ENCODE measurements around the gene ATP5ME. TPM values are rescaled to one million over a fixed set of nuclear protein-coding genes. Genes with fewer than 3 reads are reported as not detected.
"Not testable (repeated sequence)": the region's sequence is repeated elsewhere in the genome, so short reads cannot be mapped to it uniquely, and the experiment has no call there.

The ATP5ME gene, protein sequence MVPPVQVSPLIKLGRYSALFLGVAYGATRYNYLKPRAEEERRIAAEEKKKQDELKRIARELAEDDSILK
- total RNA-seq = 41.5 and 81.3 TPM in 2 replicates

DNA sequence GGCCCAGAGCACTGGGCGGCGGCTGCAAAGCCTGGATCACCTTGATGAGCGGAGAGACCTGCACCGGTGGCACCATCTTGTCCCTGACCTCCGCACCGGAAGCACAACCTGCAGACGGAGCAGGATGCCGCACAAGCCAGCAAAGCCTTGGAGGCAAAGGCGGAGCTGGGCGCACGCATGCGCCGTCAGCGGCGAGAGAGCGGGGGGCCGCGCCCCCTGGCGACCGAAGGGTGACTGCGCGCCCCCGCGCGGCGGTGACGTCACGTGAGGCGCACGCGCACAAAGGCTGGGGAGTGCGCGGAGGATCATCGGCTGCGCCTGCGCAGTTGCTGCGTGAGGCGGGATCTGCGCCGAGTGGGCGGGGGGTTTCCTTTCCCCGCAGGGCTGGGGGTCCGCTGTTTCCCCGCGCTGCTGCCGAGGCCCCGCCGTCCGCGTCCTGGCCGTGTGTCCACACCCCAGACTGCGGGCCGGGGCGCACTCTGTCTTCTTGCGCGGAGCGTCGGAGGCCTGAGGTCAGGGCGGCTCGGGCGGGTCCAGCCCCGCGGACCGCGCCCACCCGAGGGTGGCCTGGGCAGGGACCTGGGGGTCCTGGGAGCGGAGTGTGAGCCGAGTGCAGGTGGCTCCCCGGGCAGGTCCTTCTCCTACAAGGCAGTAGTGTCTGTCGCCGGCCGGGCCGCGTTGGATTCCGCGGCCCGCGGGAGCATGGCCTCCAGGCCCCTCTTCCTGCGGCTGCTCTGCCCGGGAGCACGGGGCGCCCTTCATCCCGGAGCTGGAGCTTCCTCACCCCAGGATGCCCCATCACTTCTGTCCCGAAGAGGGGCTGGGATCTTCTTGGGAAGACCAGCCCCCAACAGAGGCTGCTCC lies at the start of gene ATP5ME, which contains the start of gene MYL5:
TSS of gene ATP5ME (minus strand) at position 105 of the 864 bp plus-strand sequence. CDS start at position 76, 29 bp downstream.
TSS of gene MYL5 (plus strand) at position 371 of the 864 bp plus-strand sequence. CDS start 3,485 bp downstream, outside the sequence.
- DNase-seq (ENCODE audit: low read depth) = peak; percentile 92

DNA sequence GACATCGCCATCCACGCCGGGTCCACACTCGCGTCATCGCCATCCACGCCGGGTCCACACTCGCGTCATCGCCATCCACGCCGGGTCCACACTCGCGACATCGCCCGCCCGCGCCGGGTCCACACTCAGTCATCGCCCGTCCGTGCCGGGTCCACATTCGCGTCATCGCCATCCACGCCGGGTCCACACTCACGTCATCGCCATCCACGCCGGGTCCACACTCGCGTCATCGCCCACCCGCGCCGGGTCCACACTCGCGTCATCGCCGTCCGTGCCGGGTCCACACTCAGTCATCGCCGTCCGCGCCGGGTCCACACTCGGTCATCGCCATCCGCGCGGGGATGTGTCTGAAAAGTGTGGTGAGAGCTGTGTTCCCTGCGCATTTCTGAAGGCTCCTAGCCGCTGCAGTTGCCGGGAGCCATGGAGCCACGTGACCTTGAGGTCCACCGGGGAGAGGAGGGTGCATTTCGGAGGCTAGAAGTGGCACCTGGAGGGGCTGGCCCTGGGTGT lies 48.8 kb upstream of the ATP5ME start:
- no peak for DNase-seq (ENCODE audit: low read depth)

DNA sequence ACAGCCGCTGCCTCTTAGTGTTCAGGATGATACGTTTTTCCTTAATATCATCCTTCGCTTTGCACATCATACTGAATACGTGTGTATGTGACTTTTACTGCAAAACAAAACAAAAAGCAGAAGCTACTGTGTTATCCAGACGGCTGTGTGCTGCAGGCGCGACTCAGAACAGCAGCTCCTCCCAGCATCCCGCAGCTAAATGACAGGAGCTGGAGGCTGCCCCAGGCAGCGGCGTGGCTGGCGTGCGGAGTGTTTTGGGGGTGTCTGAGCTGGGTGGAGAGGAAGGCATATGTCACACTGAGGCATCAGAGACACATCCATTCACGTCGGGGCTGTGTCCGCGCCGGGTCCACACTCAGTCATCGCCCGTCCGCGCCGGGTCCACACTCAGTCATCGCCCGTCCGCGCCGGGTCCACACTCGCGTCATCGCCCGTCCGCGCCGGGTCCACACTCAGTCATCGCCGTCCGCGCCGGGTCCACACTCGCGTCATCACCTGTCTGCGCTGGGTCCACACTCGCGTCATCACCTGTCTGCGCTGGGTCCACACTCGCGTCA lies 48.2 kb upstream of the ATP5ME start:
- no peak for DNase-seq (ENCODE audit: low read depth)

DNA sequence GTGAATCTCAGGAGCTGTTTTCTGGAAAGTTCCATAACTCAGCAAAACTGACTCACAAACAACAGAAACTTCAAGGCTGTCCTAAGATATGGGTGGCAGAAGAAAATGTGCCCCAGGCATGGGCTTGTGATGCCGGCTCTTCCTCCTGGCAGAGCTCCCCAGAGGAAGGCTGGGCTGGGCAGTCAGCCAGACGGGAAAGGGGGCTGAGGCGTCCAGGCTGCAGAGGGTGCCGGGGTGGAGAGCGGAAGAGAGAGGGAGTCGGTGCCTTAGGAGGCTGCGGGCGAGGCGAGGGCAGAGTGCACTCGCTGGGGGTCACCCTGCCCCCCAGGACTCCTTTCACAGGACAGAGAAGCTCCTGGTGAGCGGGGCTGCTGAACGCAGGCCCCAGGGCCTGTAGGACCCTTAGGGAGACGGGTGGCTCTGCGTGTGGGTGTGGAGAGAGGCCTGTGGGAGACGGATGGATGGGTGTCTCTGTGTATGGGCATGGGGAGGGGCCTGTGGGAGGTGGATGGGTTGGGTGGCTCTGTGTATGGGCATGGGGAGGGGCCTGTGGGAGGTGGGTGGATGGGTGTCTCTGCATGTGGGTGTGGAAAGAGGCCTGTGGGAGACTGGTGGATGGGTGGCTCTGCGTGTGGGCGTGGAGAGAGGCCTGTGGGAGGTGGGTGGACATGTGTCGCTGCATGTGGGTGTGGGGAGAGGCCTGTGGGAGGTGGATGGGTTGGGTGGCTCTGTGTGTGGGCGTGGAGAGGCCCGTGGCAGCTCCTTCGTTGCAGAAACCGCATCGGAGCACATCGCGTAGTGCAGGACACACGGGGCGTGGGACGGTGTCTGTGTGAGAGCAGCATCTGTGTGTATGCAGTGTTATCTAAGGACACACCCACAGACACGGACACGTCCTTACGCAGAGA lies 47.4 kb upstream of the ATP5ME start:
- DNase-seq (ENCODE audit: low read depth) = peak; percentile 60

DNA sequence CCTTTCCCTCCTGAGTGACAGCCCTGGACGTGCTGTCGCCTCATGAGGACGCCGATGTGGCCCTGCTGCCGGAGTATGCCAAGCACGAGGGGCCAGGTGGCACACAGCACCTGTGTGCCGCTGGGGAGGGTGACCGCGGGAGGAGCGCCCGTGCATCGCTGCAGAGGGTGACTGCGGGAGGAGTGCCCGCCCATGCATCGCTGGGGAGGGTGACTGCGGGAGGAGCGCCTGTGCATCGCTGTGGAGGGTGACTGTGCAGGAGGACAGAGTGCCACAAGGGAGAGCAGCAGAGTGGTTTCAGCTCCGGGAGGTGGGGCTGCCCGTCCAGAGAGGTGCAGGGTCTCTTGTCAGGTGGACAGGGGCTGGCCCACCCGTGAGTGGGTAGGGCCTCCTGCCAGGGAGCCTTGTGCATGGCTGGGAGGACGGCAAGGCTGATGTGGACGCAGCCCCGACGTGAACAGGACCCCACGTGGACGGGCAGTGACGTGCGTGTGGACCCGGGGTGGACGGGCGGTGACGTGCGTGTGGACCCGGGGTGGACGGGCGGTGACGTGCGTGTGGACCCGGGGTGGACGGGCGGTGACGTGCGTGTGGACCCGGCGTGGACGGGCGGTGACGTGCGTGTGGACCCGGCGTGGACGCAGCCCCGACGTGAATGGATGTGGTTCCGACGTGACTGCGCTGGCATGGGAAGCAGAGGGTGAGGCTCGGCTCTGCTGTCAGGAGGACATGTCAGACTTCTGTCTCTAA lies 46.2 kb upstream of the ATP5ME start:
- no peak for DNase-seq (ENCODE audit: low read depth)

DNA sequence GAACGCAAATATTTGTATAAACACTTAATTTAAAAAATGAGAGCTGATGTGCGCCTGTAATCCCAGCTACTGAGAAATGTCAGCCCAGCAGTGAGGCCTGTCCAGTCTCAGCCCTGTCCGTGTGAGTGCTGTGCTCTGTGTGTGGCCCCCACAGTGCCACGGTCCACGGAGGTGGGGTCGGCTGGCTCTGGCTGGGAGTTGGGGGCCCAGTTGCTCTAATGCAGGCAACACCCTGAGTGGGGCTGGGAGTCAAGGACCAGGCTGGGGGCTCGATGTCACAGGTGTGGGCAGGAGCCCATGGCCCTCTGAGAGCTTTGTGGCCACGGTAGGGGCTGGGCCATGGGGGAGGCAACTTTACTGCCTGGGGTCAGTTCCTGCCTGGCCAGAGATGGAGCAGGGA lies 44.4 kb upstream of the ATP5ME start:
- no peak for DNase-seq (ENCODE audit: low read depth)

DNA sequence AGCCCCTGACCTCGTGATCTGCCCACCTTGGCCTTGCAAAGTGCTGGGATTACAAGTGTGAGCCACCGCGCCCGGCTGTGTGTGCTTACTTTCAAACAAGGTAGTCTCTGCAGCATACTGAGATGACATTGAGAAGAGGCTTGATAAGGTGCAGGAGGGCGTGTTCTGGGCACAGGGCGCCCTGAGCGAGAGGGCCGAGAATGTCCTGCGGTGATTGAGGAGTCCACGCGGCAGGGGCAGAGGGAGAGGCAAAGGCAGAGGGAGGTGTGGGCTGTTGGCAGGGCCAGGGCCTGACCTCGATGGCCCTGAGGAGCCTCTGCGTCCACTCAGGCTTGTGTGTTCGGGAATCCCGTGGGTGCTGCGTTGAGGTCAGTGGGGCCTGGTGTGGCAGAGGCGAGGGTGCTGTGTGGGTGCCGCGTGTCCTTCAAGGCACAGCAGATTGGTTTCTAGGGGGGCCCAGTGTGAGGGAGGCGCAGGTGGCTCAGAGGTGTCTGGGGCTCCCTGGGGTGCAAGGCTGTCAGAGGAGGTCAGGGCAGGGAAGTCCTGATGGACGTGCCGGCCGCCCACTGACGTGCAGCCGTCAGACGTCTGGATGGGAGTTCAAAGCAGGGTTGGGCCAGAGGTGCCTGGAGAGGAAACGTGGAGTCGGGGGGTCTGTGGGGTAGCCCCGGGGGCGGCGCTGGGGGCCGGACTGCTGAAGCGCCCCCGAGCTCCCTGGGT lies 43.7 kb upstream of the ATP5ME start:
- DNase-seq (ENCODE audit: low read depth) = no peak

DNA sequence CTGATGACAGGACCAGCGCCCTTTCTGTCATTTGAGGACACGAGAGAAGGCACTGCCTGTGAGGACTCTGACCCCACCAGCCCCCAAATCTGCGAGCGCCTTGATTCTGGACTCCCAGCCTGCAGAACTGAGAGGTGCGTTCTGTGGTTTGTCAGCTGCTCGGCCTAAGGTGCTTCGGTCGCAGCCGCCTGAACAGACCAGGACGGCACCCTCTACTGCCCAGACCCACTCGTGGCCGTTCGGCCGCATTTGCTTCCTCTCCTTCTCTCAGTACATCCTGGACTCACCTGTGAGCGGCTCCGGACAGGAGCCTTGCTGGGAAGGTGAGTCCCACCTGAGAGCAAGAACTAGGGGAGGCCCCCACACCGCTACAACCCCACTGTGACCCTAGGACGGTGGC lies 40.0 kb upstream of the ATP5ME start:
- no peak for DNase-seq (ENCODE audit: low read depth)

DNA sequence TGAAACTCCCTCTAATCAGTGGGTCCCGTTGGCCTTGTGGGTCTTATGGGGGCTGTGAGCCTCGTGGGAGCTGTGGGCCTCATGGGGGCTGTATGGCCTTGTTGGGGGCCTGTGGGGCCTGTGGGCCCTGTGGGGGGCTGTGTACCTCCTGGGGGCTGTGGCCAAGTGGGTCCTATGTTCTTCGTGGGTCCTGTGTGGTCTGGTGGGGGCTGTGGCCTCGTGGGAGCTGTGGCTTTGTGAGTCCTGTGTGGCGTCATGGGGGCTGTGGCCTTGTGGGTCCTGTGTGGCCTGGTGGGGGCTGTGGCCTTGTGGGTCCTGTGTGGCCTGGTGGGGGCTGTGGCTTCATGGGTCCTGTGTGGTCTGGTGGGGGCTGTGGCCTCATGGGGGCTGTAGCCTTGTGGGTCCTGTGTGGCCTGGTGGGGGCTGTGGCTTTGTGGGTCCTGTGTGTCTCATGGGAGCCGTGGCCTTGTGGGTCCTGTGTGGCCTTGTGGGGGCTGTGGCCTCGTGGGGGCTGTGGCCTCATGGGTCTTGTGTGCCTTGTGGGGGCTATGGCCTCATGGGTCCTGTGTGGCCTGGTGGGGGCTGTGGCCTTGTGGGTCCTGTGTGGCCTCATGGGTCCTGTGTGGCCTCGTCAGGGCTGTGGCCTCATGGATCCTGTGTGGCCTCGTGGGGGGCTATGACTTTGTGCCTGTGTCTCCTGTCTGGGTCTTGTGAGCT lies 39.0 kb upstream of the ATP5ME start:
- DNase-seq (ENCODE audit: low read depth) = no peak

DNA sequence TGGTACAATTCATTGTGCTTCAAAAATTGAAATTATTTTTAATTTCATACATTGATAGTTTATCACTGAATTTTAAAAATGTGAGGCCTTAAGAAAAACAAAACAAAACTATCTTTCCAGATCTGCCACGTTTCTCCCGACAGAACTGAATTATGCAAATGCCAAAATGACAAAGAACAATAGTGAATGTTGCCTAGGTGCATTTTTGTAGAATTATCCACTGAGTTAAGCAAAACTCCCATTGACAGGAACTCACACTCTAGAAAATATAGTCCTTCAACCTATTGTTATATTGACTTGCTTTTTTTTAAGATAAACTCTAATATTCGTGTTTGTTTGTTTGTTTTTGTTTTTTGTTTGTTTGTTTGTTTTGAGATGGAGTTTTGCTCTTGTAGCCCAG lies 38.0 kb upstream of the ATP5ME start:
- DNase-seq (ENCODE audit: low read depth) = no peak

DNA sequence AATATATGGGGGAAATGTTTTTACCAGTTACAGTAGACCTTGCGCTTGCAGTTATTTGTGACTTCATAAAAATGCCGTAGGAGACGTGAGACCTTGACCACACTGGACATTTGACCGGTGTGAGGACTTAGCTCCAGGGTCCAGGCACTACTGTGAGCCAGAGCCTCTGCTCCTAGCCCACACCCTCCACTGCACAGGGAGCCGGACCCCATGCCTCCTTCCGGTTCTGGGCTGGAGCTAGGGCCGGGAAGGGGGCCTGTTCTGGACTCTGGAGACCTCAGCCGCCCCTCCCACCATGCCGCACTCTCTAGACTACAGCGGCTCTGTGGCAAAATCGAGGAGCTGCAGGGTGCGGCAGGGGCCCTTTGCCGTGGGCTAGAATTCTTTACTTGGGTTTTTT lies 36.8 kb upstream of the ATP5ME start:
- no peak for DNase-seq (ENCODE audit: low read depth)

DNA sequence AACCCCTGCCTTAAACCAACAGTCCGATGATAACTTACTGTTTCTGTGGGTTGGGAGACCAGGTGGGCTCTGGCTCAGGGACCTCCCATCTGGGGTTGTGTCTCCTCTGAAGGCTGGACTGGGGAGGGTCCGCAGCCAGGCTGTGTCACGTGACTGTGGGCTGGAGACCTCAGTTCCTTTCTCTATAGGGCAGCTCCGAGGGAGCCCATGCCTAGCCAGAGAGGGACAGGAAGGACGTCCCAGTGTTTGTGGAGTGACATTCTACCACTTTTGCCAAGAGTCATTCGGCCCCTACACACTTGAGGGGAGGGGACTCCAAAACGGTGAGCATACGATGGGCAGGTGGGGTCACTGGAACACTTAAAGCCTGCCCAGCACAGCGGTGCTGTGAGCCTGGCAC lies 36.0 kb upstream of the ATP5ME start:
- no peak for DNase-seq (ENCODE audit: low read depth)

DNA sequence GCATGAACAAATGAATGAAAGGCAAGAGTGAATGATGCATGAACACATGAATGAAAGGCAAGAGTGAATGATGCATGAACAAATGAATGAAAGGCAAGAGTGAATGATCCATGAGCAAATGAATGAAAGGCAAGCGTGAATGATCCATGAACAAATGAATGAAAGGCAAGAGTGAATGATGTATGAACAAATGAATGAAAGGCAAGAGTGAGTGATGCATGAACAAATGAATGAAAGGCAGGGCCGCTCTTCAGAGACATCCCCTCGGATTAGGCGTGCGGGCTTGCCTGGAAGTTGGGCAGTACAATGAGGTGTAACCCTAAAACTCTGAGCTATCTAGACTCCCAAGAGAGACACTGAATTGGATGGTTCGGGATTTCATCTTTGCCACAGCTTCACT lies 35.3 kb upstream of the ATP5ME start:
- DNase-seq (ENCODE audit: low read depth) = no peak

DNA sequence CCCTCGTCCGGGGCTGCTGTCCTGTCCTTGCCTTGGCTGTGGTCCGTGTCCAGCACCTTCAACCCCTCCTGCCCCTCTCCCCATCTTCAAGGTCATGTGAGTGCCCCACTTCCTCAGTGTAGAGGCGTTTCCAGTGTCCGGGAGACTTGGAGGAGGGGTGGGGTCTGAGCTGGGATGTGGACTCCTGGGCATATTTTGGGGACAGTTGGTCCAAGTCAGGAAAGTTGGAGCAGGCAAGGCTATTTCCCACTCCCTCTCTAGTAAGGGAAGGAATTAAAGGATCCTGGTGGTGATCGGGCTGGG lies 34.5 kb upstream of the ATP5ME start:
- no peak for DNase-seq (ENCODE audit: low read depth)

DNA sequence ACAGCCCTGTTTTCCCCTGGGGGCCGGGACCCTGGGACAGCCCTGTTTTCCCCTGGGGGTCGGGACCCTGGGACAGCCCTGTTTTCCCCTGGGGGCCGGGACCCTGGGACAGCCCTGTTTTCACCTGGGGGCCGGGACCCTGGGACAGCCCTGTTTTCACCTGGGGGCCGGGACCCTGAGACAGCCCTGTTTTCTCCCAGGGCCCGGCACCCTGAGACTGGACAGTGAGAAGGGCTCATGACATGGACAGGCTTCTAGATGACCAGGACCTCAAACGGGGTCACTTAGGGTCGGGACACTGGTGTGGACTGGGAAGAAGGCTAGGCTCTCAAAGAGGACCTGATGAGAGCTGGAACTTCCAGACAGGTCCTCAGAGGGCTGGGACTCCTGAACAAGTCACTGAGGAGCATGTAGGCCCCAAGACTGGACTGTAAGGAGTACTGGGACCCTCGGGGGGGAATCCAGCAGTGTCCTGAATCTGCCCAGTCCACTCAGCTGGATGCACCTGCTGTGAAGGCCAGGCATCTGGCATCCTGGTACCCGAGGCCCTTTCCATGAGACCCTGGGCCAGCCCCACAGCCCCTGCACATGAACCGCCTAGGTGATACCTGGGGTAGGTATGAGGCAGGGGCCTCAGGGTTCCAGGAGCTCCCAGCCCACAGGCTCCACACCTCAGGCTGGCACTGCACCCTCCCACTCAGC lies 34.0 kb upstream of the ATP5ME start:
- no peak for DNase-seq (ENCODE audit: low read depth)

DNA sequence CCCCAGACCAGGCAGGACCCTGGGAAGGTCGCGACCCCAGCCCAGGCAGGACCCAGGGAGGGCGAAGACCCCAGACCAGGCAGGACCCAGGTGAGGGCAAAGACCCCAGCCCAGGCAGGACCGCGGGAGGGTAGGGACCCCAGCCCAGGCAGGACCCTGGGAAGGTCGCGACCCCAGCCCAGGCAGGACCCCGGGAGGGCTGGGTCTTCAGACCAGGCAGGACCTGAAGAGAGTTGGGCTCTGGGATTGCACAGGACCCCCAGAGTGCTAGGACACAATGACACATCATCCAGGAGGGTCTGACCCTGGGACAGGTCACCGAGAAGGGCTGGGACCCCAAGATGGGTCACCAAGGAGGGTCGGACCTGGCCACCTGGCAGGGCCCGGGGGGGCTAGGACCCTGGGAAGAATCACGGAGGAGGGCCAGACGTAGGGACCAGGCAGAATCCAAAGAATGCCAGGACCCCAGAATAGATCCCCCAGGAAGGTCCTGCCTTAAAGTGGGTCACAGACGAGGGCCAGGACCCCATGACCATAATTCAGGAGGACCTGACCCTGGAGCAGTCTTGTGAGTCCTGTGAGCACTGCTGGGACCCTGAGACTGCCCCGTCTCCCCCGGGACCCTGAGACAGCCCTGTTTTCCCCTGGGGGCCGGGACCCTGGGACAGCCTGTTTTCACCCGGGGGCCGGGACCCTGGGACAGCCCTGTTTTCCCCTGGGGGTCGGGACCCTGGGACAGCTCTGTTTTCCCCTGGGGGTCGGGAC lies 32.9 kb upstream of the ATP5ME start:
- no peak for DNase-seq (ENCODE audit: low read depth)

DNA sequence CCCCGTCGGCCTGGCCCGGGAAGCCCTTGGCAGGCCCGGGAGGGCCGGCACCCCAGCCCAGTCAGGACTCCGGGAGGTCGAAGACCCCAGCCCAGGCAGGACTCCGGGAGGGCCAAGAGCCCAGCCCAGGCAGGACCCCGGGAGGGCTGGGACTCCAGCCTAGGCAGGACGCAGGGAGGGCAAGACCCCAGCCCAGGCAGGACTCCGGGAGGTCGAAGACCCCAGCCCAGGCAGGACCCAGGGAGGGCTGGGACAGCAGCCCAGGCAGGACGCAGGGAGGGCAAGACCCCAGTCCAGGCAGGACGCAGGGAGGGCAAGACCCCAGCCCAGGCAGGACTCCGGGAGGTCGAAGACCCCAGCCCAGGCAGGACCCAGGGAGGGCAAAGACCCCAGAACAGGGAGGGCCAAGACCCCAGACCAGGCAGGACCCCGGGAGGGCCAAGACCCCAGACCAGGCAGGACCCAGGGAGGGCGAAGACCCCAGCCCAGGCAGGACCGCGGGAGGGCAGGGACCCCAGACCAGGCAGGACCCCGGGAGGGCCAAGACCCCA lies 32.1 kb upstream of the ATP5ME start:
- not testable (repeated sequence) for DNase-seq (ENCODE audit: low read depth)
